PC-9 (cell line): ENCODE measurements around the gene ADAMTSL1. TPM values are rescaled to one million over a fixed set of nuclear protein-coding genes. Genes with fewer than 3 reads are reported as not detected.

Source experiments
- BruUV-seq: library from RNA; stranded (reverse); fragments of 400-500 nt; replicated peaks from 2 replicates; lab custom pipeline; 2021; lab: Mats Ljungman, UMichigan
- CTCF ChIA-PET: fragments of 300-600 bp; sonication (Branson Sonifier 250); formaldehyde crosslinking; loops from one replicate; lab custom pipeline; 2022; ENCODE audit warnings: antibody characterized with exemption; lab: Charles Lee
- POLR2A ChIA-PET: fragments of 300-600 bp; sonication (Branson Sonifier 250); formaldehyde crosslinking; loops from one replicate; lab custom pipeline; 2022; ENCODE audit warnings: antibody characterized with exemption; ENCODE audit not compliant: unreplicated experiment; lab: Charles Lee
- DNase-seq, 2 experiments: peaks; one replicate each; pipeline versions ENCODE4 v3.0.0 to v3.0.0-alpha.2; 2015 to 2022; ENCODE audit warnings: mixed read lengths in 1 of 2
- H2AFZ ChIP-seq: fragments of 200-600 bp; sonication (generic); 2 replicates; pipeline ENCODE4 v1.8.1; 2017; ENCODE audit warnings: antibody characterized with exemption
- H3F3A ChIP-seq: fragments of 200-600 bp; sonication (generic); 2 replicates; pipeline ENCODE4 v1.8.1; 2017; ENCODE audit warnings: antibody characterized with exemption, mild to moderate bottlenecking, low read depth; ENCODE audit not compliant: insufficient read depth
- H3K27ac ChIP-seq: fragments of 200-600 bp; sonication (generic); 2 replicates; pipeline ENCODE4 v1.6.1; 2016; ENCODE audit warnings: mixed run types
- H3K27me3 ChIP-seq: fragments of 200-600 bp; sonication (generic); 2 replicates; pipeline ENCODE4 v1.6.1; 2016; ENCODE audit warnings: low read depth, mixed run types; ENCODE audit not compliant: insufficient read depth
- H3K36me3 ChIP-seq: fragments of 200-600 bp; sonication (generic); 2 replicates; pipeline ENCODE4 v1.6.1; 2016; ENCODE audit warnings: low read depth, mixed run types
- H3K4me1 ChIP-seq: fragments of 200-600 bp; sonication (generic); replicated peaks from 2 replicates; pipeline ENCODE4 v1.6.1; 2016; ENCODE audit warnings: mixed run types; ENCODE audit not compliant: insufficient read depth
- H3K4me2 ChIP-seq: fragments of 200-600 bp; sonication (generic); 2 replicates; pipeline ENCODE4 v1.6.1; 2017; ENCODE audit warnings: mixed run types
- H3K4me3 ChIP-seq: fragments of 200-600 bp; sonication (generic); 2 replicates; pipeline ENCODE4 v1.6.1; 2016; ENCODE audit warnings: mixed run types
- H3K79me2 ChIP-seq: fragments of 200-600 bp; sonication (generic); 2 replicates; pipeline ENCODE4 v1.6.1; 2017; ENCODE audit warnings: low read depth, mixed run types
- H3K9me2 ChIP-seq: fragments of 200-600 bp; sonication (generic); 2 replicates; pipeline ENCODE4 v1.8.1; 2017; ENCODE audit warnings: mild to moderate bottlenecking; ENCODE audit not compliant: insufficient read depth
- H3K9me3 ChIP-seq: fragments of 200-600 bp; sonication (generic); 2 replicates; pipeline ENCODE4 v1.8.1; 2016; ENCODE audit warnings: low read depth; ENCODE audit not compliant: insufficient read depth
- H4K20me1 ChIP-seq: fragments of 200-600 bp; sonication (generic); 2 replicates; pipeline ENCODE4 v1.8.1; 2017; ENCODE audit not compliant: insufficient read depth
- EZH2 ChIP-seq: fragments of 200-600 bp; sonication (generic); IDR thresholded peaks from 2 replicates; pipeline ENCODE4 v1.8.0; 2017; ENCODE audit warnings: antibody characterized with exemption, low read depth
- intact Hi-C: fragments of 100-400 bp; cut with micrococcal nuclease; formaldehyde crosslinking; loops from one replicate; pipeline ENCODE4 v1.10.0; 2022; ENCODE audit not compliant: unreplicated experiment
- total RNA-seq: library from RNA; stranded (reverse); gene quantifications from 2 replicates; pipeline ENCODE4 v1.2.3, GENCODE V29; 2021
- TF ChIP-seq, protein P1 (sequence below): fragments of 200-600 bp; sonication (generic); conservative IDR thresholded peaks from 2 replicates; pipeline ENCODE4 v1.6.1; 2017; ENCODE audit warnings: mixed run types, antibody characterized with exemption, mild to moderate bottlenecking, moderate library complexity

ADAMTSL1 gene
- total RNA-seq, 1 experiment from 2014 or later, result not detected

- Histone ChIP-seq H3F3A (no peaks in the 10 kb centered on the region), H3K4me1 (no peaks in the 10 kb centered on the region), H2AFZ (no peak overlapping the region), H3K4me2 (no peak overlapping the region), H4K20me1 (no peaks in the 10 kb centered on the region), H3K27me3 (no peaks in the 10 kb centered on the region), H3K4me3 (no peak overlapping the region), H3K27ac (no peak overlapping the region), H3K79me2 (no peaks in the 10 kb centered on the region), H3K9me3 (no peaks in the 10 kb centered on the region), H3K36me3 (no peaks in the 10 kb centered on the region), H3K9me2 (no peaks in the 10 kb centered on the region)
- intact Hi-C loops, result no loop called here
- BruUV-seq, result no TSS peak
- POLR2A ChIA-PET, result no interaction called here
- no peak for DNase-seq
- TF ChIP-seq, protein P1, sequence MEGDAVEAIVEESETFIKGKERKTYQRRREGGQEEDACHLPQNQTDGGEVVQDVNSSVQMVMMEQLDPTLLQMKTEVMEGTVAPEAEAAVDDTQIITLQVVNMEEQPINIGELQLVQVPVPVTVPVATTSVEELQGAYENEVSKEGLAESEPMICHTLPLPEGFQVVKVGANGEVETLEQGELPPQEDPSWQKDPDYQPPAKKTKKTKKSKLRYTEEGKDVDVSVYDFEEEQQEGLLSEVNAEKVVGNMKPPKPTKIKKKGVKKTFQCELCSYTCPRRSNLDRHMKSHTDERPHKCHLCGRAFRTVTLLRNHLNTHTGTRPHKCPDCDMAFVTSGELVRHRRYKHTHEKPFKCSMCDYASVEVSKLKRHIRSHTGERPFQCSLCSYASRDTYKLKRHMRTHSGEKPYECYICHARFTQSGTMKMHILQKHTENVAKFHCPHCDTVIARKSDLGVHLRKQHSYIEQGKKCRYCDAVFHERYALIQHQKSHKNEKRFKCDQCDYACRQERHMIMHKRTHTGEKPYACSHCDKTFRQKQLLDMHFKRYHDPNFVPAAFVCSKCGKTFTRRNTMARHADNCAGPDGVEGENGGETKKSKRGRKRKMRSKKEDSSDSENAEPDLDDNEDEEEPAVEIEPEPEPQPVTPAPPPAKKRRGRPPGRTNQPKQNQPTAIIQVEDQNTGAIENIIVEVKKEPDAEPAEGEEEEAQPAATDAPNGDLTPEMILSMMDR, result no peak
- no peak for TF ChIP-seq EZH2
- CTCF ChIA-PET, result no interaction called here
Observed at GRCh38 chr9:18588002-18588401, 114.0 kb downstream of the ADAMTSL1 start.

DNA sequence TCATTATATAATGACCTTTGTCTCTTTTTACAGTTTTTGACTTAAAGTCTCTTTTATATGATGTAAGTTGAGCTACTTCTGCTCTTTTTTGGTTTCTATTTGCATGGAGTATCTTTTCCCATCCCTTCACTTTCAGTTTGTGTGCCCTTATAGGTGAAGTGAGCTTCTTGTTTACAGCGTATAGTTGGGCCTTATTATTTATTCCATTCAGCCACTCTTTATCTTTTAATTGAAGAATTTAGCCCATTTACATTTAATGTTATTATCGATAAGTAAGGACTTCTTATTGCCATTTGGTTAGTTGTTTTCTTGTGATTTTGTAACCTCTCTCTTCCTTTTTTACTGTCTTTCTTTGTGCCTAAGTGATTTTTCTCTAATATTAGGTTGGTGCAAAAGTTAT, 117.3 kb downstream of the ADAMTSL1 start:
- ChIA-PET CTCF (no interaction called here), POLR2A (no interaction called here)
- TF ChIP-seq, protein P1, result no peak
- intact Hi-C loops, result no loop called here
- no peak overlapping the region for H3K4me2 ChIP-seq
- H3K9me3 ChIP-seq, result no peaks in the 10 kb centered on the region
- no peaks in the 10 kb centered on the region for H3K79me2 ChIP-seq
- no peak overlapping the region for H2AFZ ChIP-seq
- no peak overlapping the region for H3K27ac ChIP-seq
- H4K20me1 ChIP-seq, result no peaks in the 10 kb centered on the region
- H3K4me3 ChIP-seq, result no peak overlapping the region
- no peaks in the 10 kb centered on the region for H3K36me3 ChIP-seq
- H3K9me2 ChIP-seq, result no peaks in the 10 kb centered on the region
- H3F3A ChIP-seq, result no peaks in the 10 kb centered on the region
- BruUV-seq, result no TSS peak
- DNase-seq, result no peak
- no peaks in the 10 kb centered on the region for H3K27me3 ChIP-seq
- H3K4me1 ChIP-seq, result no peaks in the 10 kb centered on the region

DNA sequence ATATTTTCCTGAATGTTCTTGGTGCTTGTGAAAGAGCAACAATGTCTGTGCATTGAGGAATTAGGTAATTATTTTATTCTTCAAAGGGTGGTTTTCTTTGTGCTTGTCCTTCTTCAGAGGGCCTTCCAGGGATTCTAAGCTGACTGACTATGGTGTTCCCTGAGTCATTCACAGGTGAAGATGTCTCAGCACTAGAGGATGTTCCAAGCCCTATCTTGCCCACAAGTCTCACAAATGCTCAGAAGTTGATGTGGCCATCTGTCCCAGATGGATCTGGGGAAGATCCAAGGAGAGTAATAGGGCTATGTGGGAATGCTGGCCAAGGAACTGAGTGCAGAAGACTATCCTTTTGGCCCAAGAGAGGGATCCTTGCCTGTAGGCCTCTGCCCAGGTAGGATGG, 120.9 kb downstream of the ADAMTSL1 start:
- H3K9me2 ChIP-seq, result no peaks in the 10 kb centered on the region
- no peaks in the 10 kb centered on the region for H3K79me2 ChIP-seq
- CTCF ChIA-PET, result no interaction called here
- H3K4me2 ChIP-seq, result no peak overlapping the region
- no peaks in the 10 kb centered on the region for H3F3A ChIP-seq
- POLR2A ChIA-PET, result no interaction called here
- no peaks in the 10 kb centered on the region for H3K4me1 ChIP-seq
- H3K9me3 ChIP-seq, result no peaks in the 10 kb centered on the region
- H3K36me3 ChIP-seq, result no peaks in the 10 kb centered on the region
- intact Hi-C loops, result no loop called here
- TF ChIP-seq EZH2, result no peak
- no peak for DNase-seq
- no peaks in the 10 kb centered on the region for H3K27me3 ChIP-seq
- H2AFZ ChIP-seq, result no peak overlapping the region
- no peak overlapping the region for H3K4me3 ChIP-seq
- BruUV-seq, result no TSS peak
- no peak overlapping the region for H3K27ac ChIP-seq
- H4K20me1 ChIP-seq, result no peaks in the 10 kb centered on the region

GRCh38 chr9:18595597-18595996, 121.6 kb downstream of the ADAMTSL1 start:
- no peaks in the 10 kb centered on the region for H3K9me3 ChIP-seq
- H2AFZ ChIP-seq, result no peak overlapping the region
- no peak for TF ChIP-seq EZH2
- TF ChIP-seq, protein P1, result no peak

More at GRCh38 chr9:18595597-18595996, 121.6 kb downstream of the ADAMTSL1 start:
- Histone ChIP-seq H3K4me2 (no peak overlapping the region), H3K27ac (no peak overlapping the region), H3K79me2 (no peaks in the 10 kb centered on the region), H3F3A (no peaks in the 10 kb centered on the region), H3K27me3 (no peaks in the 10 kb centered on the region), H4K20me1 (no peaks in the 10 kb centered on the region), H3K4me1 (no peaks in the 10 kb centered on the region), H3K36me3 (no peaks in the 10 kb centered on the region), H3K9me2 (no peaks in the 10 kb centered on the region), H3K4me3 (no peak overlapping the region)
- no peak for DNase-seq
- intact Hi-C loops, result no loop called here
- no TSS peak for BruUV-seq
- ChIA-PET CTCF (no interaction called here), POLR2A (no interaction called here)
